GM18909 (cell line): ENCODE measurements around the gene SCLY.
"Not testable (repeated sequence)": the region's sequence is repeated elsewhere in the genome, so short reads cannot be mapped to it uniquely, and the experiment has no call there.

Source experiments
- ATAC-seq: cut with Tn5 transposase; IDR thresholded peaks from one replicate; pipeline ENCODE4 v1.9.1; 2021; ENCODE audit warnings: mild to moderate bottlenecking; ENCODE audit not compliant: unreplicated experiment, poor library complexity

The SCLY gene

GRCh38 chr2:238060542-238061314 is at the start of gene SCLY:
TSS of gene SCLY (plus strand) at chr2:238061001. CDS start at chr2:238061055, 54 bp downstream.
- ATAC-seq: peak; percentile 93

DNA sequence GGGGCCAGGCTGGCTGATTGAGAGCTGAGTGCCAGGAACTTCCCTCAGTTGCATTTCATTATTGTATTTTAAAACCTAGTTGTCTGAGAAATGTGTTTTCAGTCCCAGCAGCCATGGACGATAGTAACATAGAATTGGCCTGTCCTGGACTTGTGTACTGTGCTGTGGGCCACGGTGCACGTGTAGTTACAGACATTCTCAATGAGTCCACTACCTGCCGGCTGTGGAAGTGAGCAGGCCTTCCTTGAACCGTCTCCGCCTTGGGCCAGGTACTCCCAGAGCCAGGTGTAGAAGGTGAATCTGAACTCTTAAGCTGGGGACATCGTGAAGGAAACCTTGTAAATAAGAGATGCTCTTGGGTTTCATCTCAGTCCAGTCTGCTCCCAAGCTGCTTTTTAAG is 47.0 kb upstream of the SCLY start:
- ATAC-seq: no peak

- no peak for ATAC-seq
These were observed 45.1 kb upstream of the SCLY start for GRCh38 chr2:238015705-238016104.

GRCh38 chr2:238016526-238016925 is 44.3 kb upstream of the SCLY start:
- ATAC-seq: no peak

DNA sequence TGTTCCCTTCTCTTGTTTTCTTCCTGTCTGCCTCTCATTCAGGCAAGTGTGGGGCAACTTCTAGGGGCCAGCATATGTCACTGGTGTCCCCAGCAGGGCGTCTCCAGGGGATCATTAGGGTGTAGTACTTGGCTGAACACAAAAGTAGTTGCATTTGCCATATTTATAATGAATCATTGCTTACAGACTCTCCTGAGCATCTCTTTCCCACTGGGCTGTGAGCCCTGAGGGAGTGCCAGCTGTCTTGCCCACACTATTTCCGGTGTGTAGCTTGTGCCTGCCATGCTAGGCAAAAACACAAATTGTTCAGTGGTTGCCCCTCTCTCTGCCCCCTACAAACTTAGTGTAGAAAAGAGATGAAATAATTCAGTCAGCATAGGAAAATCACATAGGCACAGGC is 40.8 kb upstream of the SCLY start:
- ATAC-seq: no peak

GRCh38 chr2:238020816-238021215 is 40.0 kb upstream of the SCLY start:
- no peak for ATAC-seq

GRCh38 chr2:238021327-238021726 is 39.5 kb upstream of the SCLY start:
- ATAC-seq: no peak

DNA sequence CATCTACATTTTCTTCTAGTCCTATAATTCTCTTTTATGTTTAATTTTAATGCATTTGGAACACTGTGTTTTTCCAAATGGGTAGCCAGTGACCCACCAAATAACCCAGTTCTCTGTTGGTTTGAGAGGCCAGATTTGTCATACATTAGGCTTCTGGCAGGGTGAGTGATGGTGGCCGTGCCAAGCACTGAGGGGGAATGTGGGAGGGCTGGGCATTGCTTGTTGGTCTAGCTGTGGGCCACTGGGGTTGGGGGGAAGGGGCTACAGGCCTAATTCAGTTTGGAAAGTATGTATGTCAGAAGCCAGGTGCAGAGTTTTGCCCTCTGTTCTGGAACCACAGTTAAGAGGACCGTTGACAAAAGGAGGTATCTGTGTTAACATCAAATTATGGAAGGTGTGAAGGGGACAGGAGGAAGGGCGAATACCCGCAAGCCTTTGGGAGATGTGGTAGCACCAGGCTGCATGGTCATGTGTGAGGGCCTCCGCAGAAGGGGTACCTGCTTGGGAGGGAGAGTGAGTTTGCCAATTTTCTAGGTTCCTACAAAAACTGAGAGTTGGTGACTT is 38.1 kb upstream of the SCLY start:
- no peak for ATAC-seq

- ATAC-seq: no peak
These were observed 37.2 kb upstream of the SCLY start for GRCh38 chr2:238023608-238024007.

DNA sequence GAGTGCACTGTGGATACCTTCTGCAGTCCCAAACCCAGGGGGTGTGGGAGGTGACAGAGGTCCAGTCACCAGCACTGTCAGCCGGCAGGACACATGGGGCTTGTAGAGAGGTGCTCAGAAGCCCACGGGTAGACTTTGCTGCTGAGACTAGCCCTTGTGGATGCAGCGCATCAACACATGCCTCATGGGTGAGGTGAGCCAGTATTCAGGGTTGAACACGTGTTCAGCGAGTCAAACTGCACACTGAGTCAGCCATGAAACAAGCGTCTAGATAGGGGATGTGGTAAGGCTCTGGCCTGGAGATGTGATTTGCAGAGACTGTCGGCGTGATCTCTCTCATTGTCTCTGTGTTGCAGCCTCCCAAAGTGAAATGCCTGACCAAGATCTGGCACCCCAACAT is 35.8 kb upstream of the SCLY start:
- no peak for ATAC-seq

GRCh38 chr2:238025741-238026360 is 35.0 kb upstream of the SCLY start:
- ATAC-seq: no peak

DNA sequence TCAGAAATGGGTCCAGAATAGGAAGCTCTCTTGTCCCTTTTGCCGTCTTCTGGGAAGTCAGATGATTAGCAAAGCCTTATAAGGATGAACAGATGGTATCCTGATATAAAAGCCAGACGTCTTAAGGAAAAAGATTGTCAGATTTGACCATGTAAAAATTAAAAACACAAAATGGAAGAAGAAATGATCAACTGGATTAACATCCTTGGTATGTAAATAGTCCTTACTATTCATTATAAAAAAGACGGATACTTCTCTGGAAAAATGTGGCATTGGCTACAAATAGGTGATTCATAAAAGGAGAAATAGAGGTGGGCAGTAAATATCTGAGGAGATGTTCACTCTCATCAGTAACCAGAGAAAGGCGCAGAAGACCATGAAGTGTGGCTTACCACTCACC is 33.7 kb upstream of the SCLY start:
- ATAC-seq: no peak

DNA sequence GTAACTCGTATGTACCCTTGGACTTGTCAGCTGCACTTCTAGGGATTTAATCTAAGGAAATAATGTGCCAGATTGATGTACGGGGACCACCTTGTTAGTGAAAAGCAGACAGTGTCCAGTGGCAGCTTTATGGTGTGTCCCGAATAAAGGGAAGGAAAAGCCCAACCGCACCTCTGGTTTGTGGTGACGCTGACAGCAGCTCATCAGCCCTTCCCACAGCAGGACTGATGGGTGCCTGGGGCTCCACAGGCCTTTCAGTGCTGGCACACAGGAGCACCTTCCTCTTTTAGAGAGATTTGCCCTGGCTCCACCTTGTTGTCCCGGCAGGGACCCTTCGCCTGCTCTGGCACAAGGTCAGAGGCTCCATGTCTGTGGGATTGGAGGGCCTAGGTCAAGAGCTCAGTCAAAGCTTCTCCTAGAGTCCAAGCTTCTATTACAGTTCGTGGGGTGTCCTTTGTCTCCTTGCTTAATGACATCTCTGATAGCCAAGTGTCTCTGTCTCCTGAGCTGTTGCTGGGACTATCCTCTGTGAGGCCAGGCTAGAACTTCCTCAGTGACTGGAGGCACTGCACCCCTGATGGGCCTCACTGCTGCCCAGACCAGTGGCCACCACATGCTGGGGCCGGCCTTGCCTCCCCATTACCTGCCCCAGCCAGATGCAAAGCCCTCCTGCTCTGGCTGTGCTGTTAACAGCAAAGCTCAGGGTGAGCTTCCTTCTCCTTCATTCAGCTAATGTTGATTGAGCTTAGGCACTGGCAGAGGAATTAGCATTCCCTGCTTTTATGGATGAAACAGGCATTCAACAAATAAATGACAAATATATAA is 33.0 kb upstream of the SCLY start:
- ATAC-seq: no peak

DNA sequence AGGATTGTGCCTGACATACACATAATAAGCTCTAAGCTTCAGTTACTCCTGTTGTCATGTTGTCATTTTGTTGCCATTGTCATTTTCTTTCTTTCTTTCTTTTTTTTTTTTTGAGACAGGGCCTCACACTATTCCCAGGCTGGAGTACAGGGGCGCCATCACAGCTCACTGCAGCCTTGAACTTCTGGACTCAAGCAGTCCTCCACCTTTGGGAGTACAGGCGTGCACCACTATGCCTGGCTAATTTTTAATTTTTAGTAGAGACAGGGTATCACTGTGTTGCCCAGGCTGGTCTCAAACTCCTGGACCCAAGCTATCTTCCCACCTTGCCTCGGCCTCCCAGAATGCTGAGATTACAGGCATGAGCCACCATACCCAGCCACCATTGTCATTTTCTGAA is 30.9 kb upstream of the SCLY start:
- ATAC-seq: no peak

GRCh38 chr2:238030422-238031155 is 30.2 kb upstream of the SCLY start:
- no peak for ATAC-seq

DNA sequence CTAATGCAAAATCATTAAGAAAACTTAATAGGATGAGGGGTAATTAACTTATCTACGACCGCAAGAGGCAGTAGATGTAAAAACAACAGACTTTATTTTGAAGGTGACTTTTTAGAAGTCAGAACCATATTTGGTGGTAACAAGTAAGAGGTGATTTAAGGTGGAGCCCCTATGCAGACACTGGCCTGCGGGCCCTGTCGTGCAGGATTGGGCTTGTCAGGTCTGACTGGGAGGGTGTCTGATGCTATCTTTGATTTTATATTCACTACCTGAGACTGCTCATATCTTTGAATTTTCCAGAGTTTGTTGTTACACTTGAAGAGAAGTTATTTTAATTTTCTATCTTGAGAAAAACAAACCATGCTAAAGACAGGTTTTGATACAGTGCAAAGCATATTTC is 29.1 kb upstream of the SCLY start:
- ATAC-seq: no peak

DNA sequence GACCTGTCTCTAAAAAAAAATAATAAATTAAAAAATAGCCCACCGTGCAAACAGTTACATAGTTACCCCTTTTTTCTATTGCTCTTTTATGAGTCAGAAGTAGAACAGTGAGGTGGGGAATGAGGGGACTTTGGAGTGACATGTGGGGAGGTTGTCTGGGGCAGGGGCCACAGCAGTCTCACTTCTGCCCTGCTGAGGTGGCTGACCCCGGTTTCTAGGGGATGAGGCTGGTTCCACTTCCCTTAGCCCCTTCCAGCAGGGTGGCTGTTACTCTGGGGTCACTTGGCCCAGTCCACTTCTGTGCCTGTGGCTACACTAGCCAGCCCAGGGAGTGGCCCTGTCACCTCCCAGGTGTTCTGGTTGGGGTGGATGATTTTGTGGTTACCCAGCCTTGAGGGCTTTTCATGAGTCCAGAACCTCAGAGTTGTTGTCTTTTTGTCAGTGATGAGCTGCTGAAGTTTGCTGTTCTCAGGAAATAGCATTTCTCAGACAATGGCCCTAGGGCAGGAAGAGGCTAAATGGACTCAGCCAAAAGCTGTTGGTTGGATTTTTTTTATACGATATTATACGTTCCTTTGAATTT is 28.0 kb upstream of the SCLY start:
- ATAC-seq: no peak

DNA sequence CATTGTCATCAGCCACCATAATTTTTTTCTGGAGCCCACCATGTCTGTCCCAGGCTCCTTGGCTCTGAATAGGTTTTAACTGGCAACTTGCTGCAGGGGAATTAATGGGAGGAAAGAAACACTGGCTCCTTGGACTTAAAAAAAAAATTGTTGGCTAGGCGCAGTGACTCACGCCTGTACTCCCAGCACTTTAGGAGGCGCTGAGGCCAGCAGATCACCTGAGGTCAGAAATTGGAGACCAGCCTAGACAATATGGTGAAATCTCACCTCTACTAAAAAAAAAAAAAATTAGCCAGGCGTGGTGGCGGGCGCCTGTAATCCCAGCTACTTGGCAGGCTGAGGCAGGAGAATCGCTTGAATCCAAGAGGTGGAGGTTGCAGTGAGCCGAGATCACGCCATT is 26.8 kb upstream of the SCLY start:
- ATAC-seq: not testable (repeated sequence)

DNA sequence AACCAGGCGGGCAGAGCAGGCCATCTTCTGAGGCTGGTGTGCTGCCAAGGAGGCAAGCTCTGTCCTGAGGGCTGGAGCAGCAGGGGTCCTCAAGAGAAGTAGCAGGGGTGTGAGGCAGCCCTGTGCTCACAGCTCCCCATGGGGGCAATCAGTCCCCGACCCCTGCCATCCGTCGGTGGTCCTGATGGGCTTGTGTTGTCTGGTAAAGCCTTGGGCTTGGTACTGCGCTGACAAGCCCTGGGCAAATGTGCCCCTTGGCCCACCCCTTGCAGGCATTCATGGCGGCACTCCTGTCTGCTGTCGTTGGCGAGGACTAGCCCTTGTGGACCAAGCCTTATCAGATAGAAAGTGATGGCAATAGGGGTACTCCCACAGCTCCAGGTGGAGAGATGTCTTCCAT is 22.6 kb upstream of the SCLY start:
- ATAC-seq: no peak

GRCh38 chr2:238039151-238039550 is 21.6 kb upstream of the SCLY start:
- no peak for ATAC-seq
